H1 (cell line): ENCODE data around the gene C19orf38. TPM values are rescaled to one million over a fixed set of nuclear protein-coding genes. Genes with fewer than 3 reads are reported as not detected.

ENCODE experiments used
- CTCF ChIA-PET: fragments of 300-600 bp; sonication (Branson Sonifier 250); formaldehyde crosslinking; loops from one replicate; lab custom pipeline; 2021; ENCODE audit not compliant: partially characterized antibody; lab: Charles Lee
- POLR2A ChIA-PET: fragments of 300-600 bp; sonication (Branson Sonifier 250); formaldehyde crosslinking; loops from one replicate; lab custom pipeline; 2021; ENCODE audit warnings: inconsistent platforms; ENCODE audit not compliant: partially characterized antibody; lab: Charles Lee
- DNase-seq, 2 experiments: peaks; one replicate each; pipeline versions ENCODE4 v3.0.0 to v3.0.0-alpha.2; 2010 to 2022; ENCODE audit warnings: low spot score in 2 of 2, low read depth in 1 of 2, mixed read lengths in 1 of 2
- FAIRE-seq: peaks from 2 replicates; lab custom pipeline; 2011; peaks lifted over from hg19 to GRCh38; lab: Jason Lieb, UNC
- H2AFZ ChIP-seq: 2 replicates; pipeline ENCODE4 v1.8.1; 2012; ENCODE audit warnings: low read length, inconsistent platforms
- H2AK5ac ChIP-seq: 2 replicates; pipeline ENCODE4 v1.6.1; 2013; ENCODE audit warnings: low read depth, low read length
- H2BK120ac ChIP-seq: replicated peaks from 2 replicates; pipeline ENCODE3; 2013; ENCODE audit warnings: low read depth, low read length, inconsistent platforms
- H2BK12ac ChIP-seq: 2 replicates; pipeline ENCODE4 v1.6.1; 2013; ENCODE audit warnings: low read depth, low read length
- H2BK15ac ChIP-seq: 2 replicates; pipeline ENCODE4 v1.6.1; 2013; ENCODE audit warnings: low read length
- H2BK20ac ChIP-seq: 2 replicates; pipeline ENCODE4 v1.6.1; 2013; ENCODE audit warnings: low read length
- H2BK5ac ChIP-seq: 2 replicates; pipeline ENCODE4 v1.6.1; 2013; ENCODE audit warnings: low read depth, low read length
- H3K14ac ChIP-seq: 2 replicates; pipeline ENCODE4 v1.6.1; 2013; ENCODE audit warnings: inconsistent platforms; ENCODE audit not compliant: insufficient read length
- H3K18ac ChIP-seq: 2 replicates; pipeline ENCODE4 v1.6.1; 2013; ENCODE audit warnings: low read length; ENCODE audit errors: extremely low read depth
- H3K23ac ChIP-seq: 2 replicates; pipeline ENCODE4 v1.6.1; 2013; ENCODE audit warnings: inconsistent platforms; ENCODE audit not compliant: insufficient read length
- H3K23me2 ChIP-seq: 2 replicates; pipeline ENCODE4 v1.6.1; 2013; ENCODE audit warnings: low read depth, low read length
- H3K27ac ChIP-seq: 2 replicates; pipeline ENCODE4 v1.6.1; 2011; ENCODE audit warnings: low read depth, low read length, inconsistent platforms
- H3K27me3 ChIP-seq, 4 experiments: replicated peaks in 1 of 4; 1 replicate in 1 of 4; 2 replicates in 3 of 4; pipeline versions ENCODE4 v1.6.1 to v1.8.1; 2011 to 2013; ENCODE audit warnings: low read length in 3 of 4, mild to moderate bottlenecking in 3 of 4, inconsistent platforms in 2 of 4, mixed read lengths in 2 of 4, moderate library complexity in 1 of 4; ENCODE audit not compliant: control insufficient read depth in 3 of 4, insufficient read depth in 3 of 4; ENCODE audit errors: extremely low read depth in 1 of 4
- H3K36me3 ChIP-seq, 4 experiments: 2 replicates each; pipeline versions ENCODE4 v1.6.1 to v1.8.1; 2011 to 2013; ENCODE audit warnings: mild to moderate bottlenecking in 4 of 4, low read length in 3 of 4, moderate library complexity in 2 of 4, control low read depth in 1 of 4, inconsistent platforms in 1 of 4; ENCODE audit not compliant: insufficient read depth in 4 of 4, control insufficient read depth in 2 of 4
- H3K4ac ChIP-seq: replicated peaks from 2 replicates; pipeline ENCODE3; 2013; ENCODE audit warnings: low read length, low read depth, mixed read lengths, inconsistent platforms; ENCODE audit not compliant: insufficient read length
- H3K4me1 ChIP-seq, 4 experiments: replicated peaks in 1 of 4; 1 replicate in 1 of 4; 2 replicates in 3 of 4; pipeline versions ENCODE4 v1.6.1 to v1.8.1; 2011 to 2013; ENCODE audit warnings: low read length in 3 of 4, inconsistent platforms in 2 of 4, mixed read lengths in 1 of 4; ENCODE audit not compliant: insufficient read depth in 4 of 4, control insufficient read depth in 3 of 4
- H3K4me2 ChIP-seq, 2 experiments: 2 replicates each; pipeline versions ENCODE4 v1.6.1 to v1.8.1; 2011 to 2013; ENCODE audit warnings: low read depth in 2 of 2, low read length in 2 of 2, control low read depth in 1 of 2, inconsistent platforms in 1 of 2, mild to moderate bottlenecking in 1 of 2; ENCODE audit not compliant: insufficient read depth in 1 of 2
- H3K4me3 ChIP-seq, 4 experiments: fragments of 200-600, 300-600 bp in 1 of 4; sonication (generic), shearing (Covaris generic), sonication (Bioruptor Twin) in 1 of 4; 2 replicates each; pipeline versions ENCODE4 v1.5.1 to v1.8.1; 2011 to 2016; ENCODE audit warnings: low read length in 4 of 4, low read depth in 3 of 4, control low read depth in 2 of 4, inconsistent platforms in 2 of 4, mild to moderate bottlenecking in 2 of 4, mixed read lengths in 1 of 4, moderate library complexity in 1 of 4; ENCODE audit not compliant: insufficient read depth in 2 of 4; ENCODE audit errors: extremely low read depth in 1 of 4
- H3K56ac ChIP-seq: replicated peaks from 2 replicates; pipeline ENCODE3; 2013; ENCODE audit warnings: low read depth, mild to moderate bottlenecking, mixed read lengths, low read length, inconsistent platforms; ENCODE audit not compliant: insufficient read length
- H3K79me1 ChIP-seq: 2 replicates; pipeline ENCODE4 v1.6.1; 2013; ENCODE audit warnings: low read depth, low read length, control low read depth
- H3K79me2 ChIP-seq, 2 experiments: 2 replicates each; pipeline versions ENCODE4 v1.6.1 to v1.8.1; 2012 to 2013; ENCODE audit warnings: low read length in 2 of 2, mild to moderate bottlenecking in 2 of 2, inconsistent platforms in 1 of 2; ENCODE audit not compliant: insufficient read depth in 2 of 2, control insufficient read depth in 1 of 2
- H3K9ac ChIP-seq, 4 experiments: replicated peaks in 1 of 4; 1 replicate in 1 of 4; 2 replicates in 3 of 4; pipeline versions ENCODE4 v1.6.1 to v1.8.1; 2011 to 2013; ENCODE audit warnings: low read depth in 3 of 4, low read length in 3 of 4, control low read depth in 2 of 4, mild to moderate bottlenecking in 2 of 4, moderate library complexity in 2 of 4, inconsistent platforms in 1 of 4; ENCODE audit errors: extremely low read depth in 1 of 4
- H3K9me3 ChIP-seq, 2 experiments: 2 replicates each; pipeline versions ENCODE4 v1.6.1 to v1.8.1; 2012 to 2013; ENCODE audit warnings: mild to moderate bottlenecking in 2 of 2, moderate library complexity in 2 of 2, control low read depth in 1 of 2, inconsistent platforms in 1 of 2, low read depth in 1 of 2, low read length in 1 of 2, mixed read lengths in 1 of 2; ENCODE audit not compliant: insufficient read depth in 2 of 2
- H4K20me1 ChIP-seq, 2 experiments: replicated peaks in 1 of 2; 2 replicates each; pipeline versions ENCODE3 to v1.8.1; 2011 to 2013; ENCODE audit warnings: inconsistent platforms in 2 of 2, low read length in 2 of 2, mild to moderate bottlenecking in 1 of 2; ENCODE audit not compliant: insufficient read depth in 2 of 2, control insufficient read depth in 1 of 2
- H4K5ac ChIP-seq: 2 replicates; pipeline ENCODE4 v1.6.1; 2013; ENCODE audit warnings: low read length, low read depth, mixed read lengths, inconsistent platforms; ENCODE audit not compliant: insufficient read length
- H4K8ac ChIP-seq: 2 replicates; pipeline ENCODE4 v1.8.0; 2013; ENCODE audit warnings: mild to moderate bottlenecking, moderate library complexity, low read length, inconsistent platforms; ENCODE audit not compliant: insufficient read depth; ENCODE audit errors: extremely low read depth
- H4K91ac ChIP-seq: replicated peaks from 2 replicates; pipeline ENCODE3; 2013; ENCODE audit warnings: low read length, mixed read lengths, inconsistent platforms; ENCODE audit not compliant: insufficient read length
- BACH1 ChIP-seq: IDR thresholded peaks from 2 replicates; pipeline ENCODE4 v1.6.1; 2012; ENCODE audit warnings: low read length, improper control_type of control experiment
- CBX8 ChIP-seq: fragments of 300-800, 300-1000 bp; sonication (generic); IDR thresholded peaks from 2 replicates; pipeline ENCODE4 v1.7.1; 2016; ENCODE audit warnings: low read depth, low read length, borderline replicate concordance
- CHD1 ChIP-seq: IDR thresholded peaks from 2 replicates; pipeline ENCODE4 v1.6.1; 2012; ENCODE audit warnings: low read depth, low read length, improper control_type of control experiment
- CTBP2 ChIP-seq: IDR thresholded peaks from 2 replicates; pipeline ENCODE4 v1.7.0; 2011; ENCODE audit warnings: borderline replicate concordance, mild to moderate bottlenecking, moderate library complexity, mixed read lengths, low read length; ENCODE audit not compliant: insufficient read depth, insufficient read length
- EGR1 ChIP-seq: IDR thresholded peaks from 2 replicates; pipeline ENCODE4 v1.6.1; 2011; ENCODE audit warnings: low read depth, low read length, borderline replicate concordance
- GTF2F1 ChIP-seq: IDR thresholded peaks from 2 replicates; pipeline ENCODE4 v1.6.1; 2012; ENCODE audit warnings: low read depth, low read length, improper control_type of control experiment, borderline replicate concordance
- KDM4A ChIP-seq: IDR thresholded peaks from one replicate; pipeline ENCODE4 v1.7.1; 2012; ENCODE audit warnings: low read depth, mild to moderate bottlenecking, moderate library complexity, low read length, inconsistent platforms; ENCODE audit not compliant: severe bottlenecking
- PHF8 ChIP-seq: fragments of 200-600 bp; sonication (generic); conservative IDR thresholded peaks from 2 replicates; pipeline ENCODE4 v1.7.1; 2012; ENCODE audit warnings: low read depth, mild to moderate bottlenecking, inconsistent platforms, low read length, moderate library complexity
- POLR2AphosphoS5 ChIP-seq: IDR thresholded peaks from 2 replicates; pipeline ENCODE4 v1.6.1; 2011; ENCODE audit warnings: low read depth, low read length
- WGBS, 2 experiments: shearing (Covaris generic) in 1 of 2; methylation state at CpG; one replicate each; pipeline versions ENCODE4 v1.1.6 to v1.1.7; 2013 to 2015; ENCODE audit warnings: low lambda C conversion rate in 2 of 2, mixed read lengths in 2 of 2, inconsistent platforms in 1 of 2, low coverage in 1 of 2, missing lambda C conversion rate in 1 of 2; ENCODE audit not compliant: insufficient replicate concordance in 2 of 2, insufficient coverage in 1 of 2, insufficient read length in 1 of 2; ENCODE audit errors: extremely low coverage in 1 of 2, missing lambda C conversion rate in 1 of 2; 5-methylcytosine and 5-hydroxymethylcytosine counted together
- polyA plus RNA-seq, 7 experiments: library from polyadenylated mRNA; depleted of rRNA in 3 of 7; stranded (reverse) in 5 of 7; unstranded in 2 of 7; fragments of >200 nt in 5 of 7; fragments of 200-250 nt in 2 of 7; gene quantifications; 1 replicate in 5 of 7; 2 replicates in 1 of 7; 4 replicates in 1 of 7; pipeline versions ENCODE4 v1.2.1 to v1.2.3, GENCODE V29; 2011 to 2013; ENCODE audit warnings: missing spikeins in 2 of 7, mixed read lengths in 2 of 7
- total RNA-seq: library from RNA; stranded (reverse); fragmentation: NEBNext Ultra II Directional; extraction: Animal tissue kit (Norgen Biotek cat#: 25700); gene quantifications from 2 replicates; pipeline ENCODE4 v1.2.1, GENCODE V29; 2021
- TF ChIP-seq, protein P1 (sequence below): IDR thresholded peaks from 2 replicates; pipeline ENCODE4 v1.6.1; 2011; ENCODE audit warnings: low read length, improper control_type of control experiment

The C19orf38 gene
- total and polyA plus RNA-seq, 2 of the 8 experiments (the other 6 are each of a cell fraction or from before 2014, with no cell fraction given) = 0.53 TPM; not detected in 1

DNA sequence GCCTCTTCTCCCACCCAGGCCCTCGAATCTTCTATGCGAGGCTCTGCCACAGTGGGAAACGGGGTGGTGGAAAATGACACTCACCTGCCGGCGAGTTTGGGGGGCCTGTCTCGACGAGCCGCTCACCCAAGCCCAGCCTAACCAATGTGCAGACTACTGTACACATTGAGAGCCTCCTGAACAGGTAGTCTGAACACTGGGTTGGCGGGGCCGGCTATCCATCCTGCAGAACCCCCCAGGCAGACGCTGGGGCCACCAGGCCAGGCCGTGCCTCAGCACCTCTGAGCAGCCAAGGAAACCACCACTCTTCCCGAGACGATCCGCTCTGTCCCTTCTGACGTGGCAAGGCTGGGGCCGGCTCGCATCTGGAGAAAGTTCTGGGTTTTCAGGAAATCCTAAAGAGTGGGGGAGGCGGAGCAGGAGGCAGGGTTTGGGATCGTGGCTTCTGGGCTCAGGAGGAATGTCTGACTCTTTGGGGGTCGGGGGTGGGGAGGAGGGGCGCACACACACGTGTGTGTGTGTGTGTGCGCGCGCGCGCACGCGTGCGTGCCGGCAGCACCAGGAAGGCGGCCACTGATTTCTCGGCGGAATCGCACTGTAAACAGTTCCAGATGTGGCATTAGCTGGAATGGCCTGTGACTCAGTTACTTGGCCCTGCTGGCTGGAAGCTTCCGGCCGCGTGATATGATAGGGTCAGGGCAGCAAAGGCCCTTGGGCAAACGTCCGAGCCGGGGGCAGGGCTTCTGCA lies 30.8 kb upstream of the C19orf38 start:
- Histone ChIP-seq H3K4me3 (no peak overlapping the region), H2BK12ac (no peak overlapping the region), H4K91ac (no peak overlapping the region), H3K4me2 (no peak overlapping the region), H3K9me3 (no peaks in the 10 kb centered on the region), H3K23ac (no peak overlapping the region), H3K4me1 (no peaks in the 10 kb centered on the region; a peak in 1 of 7 replicates), H4K20me1 (peaks cover 1 to 8% of the 10 kb centered on the region in 2 experiments), H2BK120ac (no peak overlapping the region), H2AK5ac (no peak overlapping the region), H2BK15ac (no peak overlapping the region), H3K79me2 (no peaks in the 10 kb centered on the region), H3K9ac (no peak overlapping the region), H4K5ac (no peak overlapping the region), H3K14ac (no peak overlapping the region), H3K79me1 (no peaks in the 10 kb centered on the region), H3K18ac (no peak overlapping the region), H3K23me2 (no peaks in the 10 kb centered on the region), H2AFZ (no peak overlapping the region), H3K4ac (no peak overlapping the region), H3K36me3 (peaks cover 3 to 10% (median 7%) of the 10 kb centered on the region in 4 experiments; a peak in 5 of 8 replicates), H3K56ac (no peak overlapping the region), H3K27ac (no peak overlapping the region), H4K8ac (no peak overlapping the region), H2BK5ac (no peak overlapping the region), H3K27me3 (no peaks in the 10 kb centered on the region), H2BK20ac (no peak overlapping the region)
- WGBS, 2 experiments = 94% methylated on average over 23 of the region's 42 CpGs; no CpG with 5 or more reads in 1 of the 2 experiments
- TF ChIP-seq CBX8 = no peak
- TF ChIP-seq, protein P1, sequence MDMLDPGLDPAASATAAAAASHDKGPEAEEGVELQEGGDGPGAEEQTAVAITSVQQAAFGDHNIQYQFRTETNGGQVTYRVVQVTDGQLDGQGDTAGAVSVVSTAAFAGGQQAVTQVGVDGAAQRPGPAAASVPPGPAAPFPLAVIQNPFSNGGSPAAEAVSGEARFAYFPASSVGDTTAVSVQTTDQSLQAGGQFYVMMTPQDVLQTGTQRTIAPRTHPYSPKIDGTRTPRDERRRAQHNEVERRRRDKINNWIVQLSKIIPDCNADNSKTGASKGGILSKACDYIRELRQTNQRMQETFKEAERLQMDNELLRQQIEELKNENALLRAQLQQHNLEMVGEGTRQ = no peak
- TF ChIP-seq POLR2AphosphoS5 = no peak
- TF ChIP-seq BACH1 = no peak
- TF ChIP-seq PHF8 = no peak
- TF ChIP-seq EGR1 = no peak
- TF ChIP-seq CTBP2 = no peak
- no peak for TF ChIP-seq KDM4A
- TF ChIP-seq GTF2F1 = no peak
- TF ChIP-seq CHD1 = no peak
- CTCF ChIA-PET = interaction anchor here (0.6 kb wide), 1 partner anchor 87 kb away, joined by 3 read pairs; no protein-coding TSS in a partner anchor
- FAIRE-seq (no peak), DNase-seq (no peak)
- POLR2A ChIA-PET = interaction anchor here (1.1 kb wide), 1 partner anchor 14 kb away, joined by 3 read pairs; no protein-coding TSS in a partner anchor
